Ishikawa (cell line): Measurements from ENCODE around the gene UGT1A8.

Source experiments
- CEBPB ChIP-seq: IDR thresholded peaks from 2 replicates; pipeline ENCODE4 v1.6.1; 2012
- CREB1 ChIP-seq: IDR thresholded peaks from 2 replicates; pipeline ENCODE4 v1.6.1; 2012; ENCODE audit warnings: low read depth
- EGR1 ChIP-seq: IDR thresholded peaks from 2 replicates; pipeline ENCODE4 v1.6.1; 2012
- EP300 ChIP-seq: IDR thresholded peaks from 2 replicates; pipeline ENCODE4 v1.6.1; 2012; ENCODE audit warnings: borderline replicate concordance
- FOXM1 ChIP-seq: IDR thresholded peaks from 2 replicates; pipeline ENCODE4 v1.6.1; 2012; ENCODE audit warnings: low read depth, borderline replicate concordance
- MAX ChIP-seq: IDR thresholded peaks from 2 replicates; pipeline ENCODE4 v1.6.1; 2012
- NFIC ChIP-seq: IDR thresholded peaks from 2 replicates; pipeline ENCODE4 v1.6.1; 2012
- RAD21 ChIP-seq: IDR thresholded peaks from 2 replicates; pipeline ENCODE4 v1.6.1; 2012; ENCODE audit warnings: low read depth
- REST ChIP-seq: IDR thresholded peaks from 2 replicates; pipeline ENCODE4 v1.6.1; 2012; ENCODE audit warnings: low read depth, mild to moderate bottlenecking
- TAF1 ChIP-seq: IDR thresholded peaks from 2 replicates; pipeline ENCODE4 v1.6.1; 2012; ENCODE audit warnings: low read depth, mild to moderate bottlenecking
- TCF12 ChIP-seq: IDR thresholded peaks from 2 replicates; pipeline ENCODE4 v1.6.1; 2012; ENCODE audit warnings: low read depth
- TEAD4 ChIP-seq: IDR thresholded peaks from 2 replicates; pipeline ENCODE4 v1.6.1; 2012
- USF1 ChIP-seq: IDR thresholded peaks from 2 replicates; pipeline ENCODE4 v1.6.1; 2012
- YY1 ChIP-seq: IDR thresholded peaks from 2 replicates; pipeline ENCODE4 v1.6.1; 2012; ENCODE audit warnings: low read depth
- ZBTB7A ChIP-seq: IDR thresholded peaks from 2 replicates; pipeline ENCODE4 v1.6.1; 2012; ENCODE audit warnings: low read depth

Gene UGT1A8

GRCh38 chr2:233674995-233675394 is 57.6 kb downstream of the UGT1A8 start:
- TF ChIP-seq TCF12 (no peak), MAX (no peak), EGR1 (no peak), NFIC (no peak), RAD21 (no peak)

GRCh38 chr2:233676046-233676445 is 58.6 kb downstream of the UGT1A8 start:
- TF ChIP-seq YY1 (no peak), CREB1 (no peak), EGR1 (no peak), RAD21 (no peak), CEBPB (no peak), EP300 (no peak), USF1 (no peak), MAX (no peak), ZBTB7A (no peak), TEAD4 (no peak)

GRCh38 chr2:233679196-233679595 is 61.8 kb downstream of the UGT1A8 start:
- TF ChIP-seq EGR1: no peak
- no peak for TF ChIP-seq TEAD4
- TF ChIP-seq NFIC: no peak
- no peak for TF ChIP-seq ZBTB7A
- no peak for TF ChIP-seq TAF1
- no peak for TF ChIP-seq TCF12
- no peak for TF ChIP-seq YY1
- TF ChIP-seq RAD21: no peak
- no peak for TF ChIP-seq CREB1
- TF ChIP-seq MAX: no peak
- TF ChIP-seq EP300: no peak
- TF ChIP-seq USF1: no peak
- TF ChIP-seq REST: no peak
- TF ChIP-seq CEBPB: no peak
- TF ChIP-seq FOXM1: no peak

GRCh38 chr2:233680361-233681045 is 63.1 kb downstream of the UGT1A8 start:
- TF ChIP-seq CEBPB (no peak), EGR1 (no peak), YY1 (no peak), TCF12 (no peak), REST (no peak), EP300 (no peak), TEAD4 (no peak), USF1 (no peak), TAF1 (no peak), CREB1 (no peak), MAX (no peak), ZBTB7A (no peak), FOXM1 (no peak), RAD21 (no peak)

- no peak for TF ChIP-seq CEBPB
- no peak for TF ChIP-seq CREB1
- no peak for TF ChIP-seq YY1
- TF ChIP-seq EGR1: no peak
- TF ChIP-seq REST: no peak
- TF ChIP-seq TAF1: no peak
- no peak for TF ChIP-seq TCF12
These were observed 64.2 kb downstream of the UGT1A8 start, which contains the start of gene UGT1A7 for GRCh38 chr2:233681521-233682099. Gene UGT1A7, plus strand, starts transcription at chr2:233681901. Its CDS starts 37 bp downstream, at chr2:233681938.
